HEK293 (cell line): ENCODE measurements around the gene ABCA12.

Experiments
- TCF7L2 ChIP-seq: IDR thresholded peaks from 2 replicates; pipeline ENCODE4 v1.6.1; 2011; ENCODE audit warnings: low read depth, mild to moderate bottlenecking, inconsistent platforms, low read length, moderate library complexity, borderline replicate concordance
- ZBTB20 ChIP-seq: fragments of 450-650 bp; formaldehyde crosslinking; IDR thresholded peaks from 2 replicates; pipeline ENCODE4 v1.5.1; 2016; ENCODE audit warnings: missing biosample characterization, missing genetic modification characterization
- ZBTB21 ChIP-seq: fragments of 450-650 bp; formaldehyde crosslinking; IDR thresholded peaks from 2 replicates; pipeline ENCODE4 v1.5.1; 2017; ENCODE audit warnings: missing biosample characterization, missing genetic modification characterization
- ZNF175 ChIP-seq: fragments of 450-650 bp; formaldehyde crosslinking; IDR thresholded peaks from 2 replicates; pipeline ENCODE4 v1.5.1; 2016; ENCODE audit warnings: missing biosample characterization, missing genetic modification characterization
- ZNF354C ChIP-seq: fragments of 450-650 bp; formaldehyde crosslinking; IDR thresholded peaks from 2 replicates; pipeline ENCODE4 v1.5.1; 2016; ENCODE audit warnings: missing biosample characterization, missing genetic modification characterization, low read depth, borderline replicate concordance
- ZNF664 ChIP-seq: fragments of 450-650 bp; formaldehyde crosslinking; IDR thresholded peaks from 2 replicates; pipeline ENCODE4 v1.5.1; 2016; ENCODE audit warnings: missing biosample characterization, missing genetic modification characterization
- ZNF837 ChIP-seq: fragments of 450-650 bp; formaldehyde crosslinking; IDR thresholded peaks from 2 replicates; pipeline ENCODE4 v1.5.1; 2016; ENCODE audit warnings: missing biosample characterization, missing genetic modification characterization
- TF ChIP-seq, protein P1 (sequence below): fragments of 450-650 bp; formaldehyde crosslinking; IDR thresholded peaks from 2 replicates; pipeline ENCODE4 v1.5.1; 2016; ENCODE audit warnings: missing biosample characterization, missing genetic modification characterization
- TF ChIP-seq, protein P2 (sequence below): fragments of 450-650 bp; formaldehyde crosslinking; IDR thresholded peaks from 2 replicates; pipeline ENCODE4 v1.5.1; 2017; ENCODE audit warnings: missing biosample characterization, missing genetic modification characterization

DNA sequence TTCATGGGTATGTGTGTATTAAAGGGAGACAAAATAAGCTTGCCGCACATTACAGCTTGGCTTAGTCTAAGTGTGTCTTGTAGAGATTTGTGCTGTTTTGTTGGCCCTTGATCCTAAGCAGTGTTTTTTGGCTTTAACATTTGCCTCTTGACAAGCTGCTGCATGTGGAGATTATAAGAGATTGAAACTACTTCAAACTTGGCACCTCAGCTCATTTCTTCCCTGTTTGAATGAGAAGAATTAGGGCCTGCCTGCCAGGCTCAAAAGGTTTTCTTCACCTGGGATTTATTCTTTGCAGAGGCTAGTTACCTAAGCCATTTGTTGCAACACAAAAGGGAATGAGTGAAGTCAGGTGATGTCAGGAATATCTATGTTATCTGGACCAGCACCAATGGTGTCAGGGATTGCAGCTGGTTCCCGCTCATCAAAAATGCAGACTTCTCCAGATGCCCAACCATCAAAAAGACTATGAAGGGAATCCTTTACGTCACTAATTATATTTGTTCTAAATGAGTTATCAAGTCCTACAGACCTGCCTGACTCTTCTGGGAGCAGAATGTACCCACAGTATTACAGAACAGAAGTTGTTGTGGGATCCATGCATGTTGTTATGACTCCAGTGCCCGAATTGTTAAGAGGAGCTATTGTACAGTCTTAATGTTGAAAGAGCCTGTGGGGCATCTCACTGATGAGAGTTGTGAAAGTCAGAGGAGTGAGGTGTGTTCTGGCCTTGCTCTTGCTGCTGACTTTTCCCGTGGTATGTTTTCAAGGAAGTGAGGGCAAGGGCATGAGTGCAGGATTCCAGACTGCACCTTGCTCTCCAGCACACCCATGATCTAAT is 31.0 kb downstream of the ABCA12 start:
- TF ChIP-seq ZBTB21 = no peak
- no peak for TF ChIP-seq TCF7L2
- TF ChIP-seq, protein P1, sequence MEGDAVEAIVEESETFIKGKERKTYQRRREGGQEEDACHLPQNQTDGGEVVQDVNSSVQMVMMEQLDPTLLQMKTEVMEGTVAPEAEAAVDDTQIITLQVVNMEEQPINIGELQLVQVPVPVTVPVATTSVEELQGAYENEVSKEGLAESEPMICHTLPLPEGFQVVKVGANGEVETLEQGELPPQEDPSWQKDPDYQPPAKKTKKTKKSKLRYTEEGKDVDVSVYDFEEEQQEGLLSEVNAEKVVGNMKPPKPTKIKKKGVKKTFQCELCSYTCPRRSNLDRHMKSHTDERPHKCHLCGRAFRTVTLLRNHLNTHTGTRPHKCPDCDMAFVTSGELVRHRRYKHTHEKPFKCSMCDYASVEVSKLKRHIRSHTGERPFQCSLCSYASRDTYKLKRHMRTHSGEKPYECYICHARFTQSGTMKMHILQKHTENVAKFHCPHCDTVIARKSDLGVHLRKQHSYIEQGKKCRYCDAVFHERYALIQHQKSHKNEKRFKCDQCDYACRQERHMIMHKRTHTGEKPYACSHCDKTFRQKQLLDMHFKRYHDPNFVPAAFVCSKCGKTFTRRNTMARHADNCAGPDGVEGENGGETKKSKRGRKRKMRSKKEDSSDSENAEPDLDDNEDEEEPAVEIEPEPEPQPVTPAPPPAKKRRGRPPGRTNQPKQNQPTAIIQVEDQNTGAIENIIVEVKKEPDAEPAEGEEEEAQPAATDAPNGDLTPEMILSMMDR = no peak
- TF ChIP-seq ZNF175 = no peak
- TF ChIP-seq ZBTB20 = no peak
- TF ChIP-seq, protein P2, sequence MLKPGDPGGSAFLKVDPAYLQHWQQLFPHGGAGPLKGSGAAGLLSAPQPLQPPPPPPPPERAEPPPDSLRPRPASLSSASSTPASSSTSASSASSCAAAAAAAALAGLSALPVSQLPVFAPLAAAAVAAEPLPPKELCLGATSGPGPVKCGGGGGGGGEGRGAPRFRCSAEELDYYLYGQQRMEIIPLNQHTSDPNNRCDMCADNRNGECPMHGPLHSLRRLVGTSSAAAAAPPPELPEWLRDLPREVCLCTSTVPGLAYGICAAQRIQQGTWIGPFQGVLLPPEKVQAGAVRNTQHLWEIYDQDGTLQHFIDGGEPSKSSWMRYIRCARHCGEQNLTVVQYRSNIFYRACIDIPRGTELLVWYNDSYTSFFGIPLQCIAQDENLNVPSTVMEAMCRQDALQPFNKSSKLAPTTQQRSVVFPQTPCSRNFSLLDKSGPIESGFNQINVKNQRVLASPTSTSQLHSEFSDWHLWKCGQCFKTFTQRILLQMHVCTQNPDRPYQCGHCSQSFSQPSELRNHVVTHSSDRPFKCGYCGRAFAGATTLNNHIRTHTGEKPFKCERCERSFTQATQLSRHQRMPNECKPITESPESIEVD (tag by site-specific recombination) = no peak
- TF ChIP-seq ZNF664 (tag by site-specific recombination) = no peak
- no peak for TF ChIP-seq ZNF837
- TF ChIP-seq ZNF354C (tag by site-specific recombination) = no peak
